IMR-90 (cell line): ENCODE data around the gene UBE2S. TPM values are rescaled to one million over a fixed set of nuclear protein-coding genes. Genes with fewer than 3 reads are reported as not detected.
"Not testable (repeated sequence)": the region's sequence is repeated elsewhere in the genome, so short reads cannot be mapped to it uniquely, and the experiment has no call there.

Source experiments
- ATAC-seq: fragments of 200-7000 bp; cut with Tn5 transposase; 2 replicates; pipeline ENCODE4 v1.9.1; 2020; ENCODE audit warnings: low read depth, mild to moderate bottlenecking, moderate library complexity
- BruUV-seq: library from RNA; stranded (reverse); fragments of 400-500 nt; replicated peaks from 2 replicates; lab custom pipeline; 2021; lab: Mats Ljungman, UMichigan
- CTCF ChIA-PET: fragments of 300-600 bp; formaldehyde crosslinking; extraction: SDS; loops from one replicate; lab custom pipeline; 2021; ENCODE audit warnings: antibody characterized with exemption; lab: Yijun Ruan, JAX
- POLR2A ChIA-PET: fragments of 300-600 bp; sonication (Branson Sonifier 250); formaldehyde crosslinking; loops from one replicate; lab custom pipeline; 2022; ENCODE audit warnings: antibody characterized with exemption; ENCODE audit not compliant: unreplicated experiment; lab: Charles Lee
- DNase-seq: peaks from one replicate; pipeline ENCODE4 v3.0.0; 2013
- H2AFZ ChIP-seq: replicated peaks from 2 replicates; pipeline ENCODE3; 2013; ENCODE audit warnings: low read length, mild to moderate bottlenecking; ENCODE audit not compliant: poor library complexity
- H2AK5ac ChIP-seq: 2 replicates; pipeline ENCODE4 v1.6.1; 2013; ENCODE audit warnings: low read depth, low read length, inconsistent platforms
- H2AK9ac ChIP-seq: replicated peaks from 2 replicates; pipeline ENCODE3; 2013; ENCODE audit warnings: mild to moderate bottlenecking, low read depth, low read length, moderate library complexity; ENCODE audit not compliant: poor library complexity
- H2BK120ac ChIP-seq: 2 replicates; pipeline ENCODE4 v1.6.1; 2013; ENCODE audit warnings: low read depth, low read length, inconsistent platforms
- H2BK15ac ChIP-seq: 3 replicates; pipeline ENCODE4 v1.6.1; 2013; ENCODE audit warnings: low read depth, low read length, inconsistent platforms
- H2BK20ac ChIP-seq: 2 replicates; pipeline ENCODE4 v1.6.1; 2013; ENCODE audit warnings: low read depth, mild to moderate bottlenecking, inconsistent platforms, low read length, moderate library complexity
- H2BK5ac ChIP-seq: 2 replicates; pipeline ENCODE4 v1.6.1; 2013; ENCODE audit warnings: mild to moderate bottlenecking, low read depth, low read length, inconsistent platforms; ENCODE audit not compliant: poor library complexity, severe bottlenecking
- H3K14ac ChIP-seq: replicated peaks from 2 replicates; pipeline ENCODE4 v1.6.1; 2013; ENCODE audit warnings: low read depth, low read length, inconsistent platforms
- H3K18ac ChIP-seq: 2 replicates; pipeline ENCODE4 v1.6.1; 2013; ENCODE audit warnings: low read depth, low read length, control low read depth
- H3K23ac ChIP-seq: 2 replicates; pipeline ENCODE4 v1.6.1; 2013; ENCODE audit warnings: low read depth, low read length, inconsistent platforms
- H3K27ac ChIP-seq: 2 replicates; pipeline ENCODE4 v1.5.1; 2013; ENCODE audit warnings: mild to moderate bottlenecking, control low read depth, low read length; ENCODE audit not compliant: insufficient read depth
- H3K27me3 ChIP-seq: 2 replicates; pipeline ENCODE4 v1.6.1; 2013; ENCODE audit warnings: low read length; ENCODE audit not compliant: control insufficient read depth, insufficient read depth
- H3K36me3 ChIP-seq: 2 replicates; pipeline ENCODE4 v1.6.1; 2013; ENCODE audit warnings: low read length, mixed read lengths; ENCODE audit not compliant: control insufficient read depth, insufficient read depth
- H3K4ac ChIP-seq: 2 replicates; pipeline ENCODE4 v1.6.1; 2013; ENCODE audit warnings: low read depth, low read length, inconsistent platforms
- H3K4me1 ChIP-seq: 2 replicates; pipeline ENCODE4 v1.6.1; 2013; ENCODE audit warnings: low read length, mixed read lengths; ENCODE audit not compliant: control insufficient read depth, insufficient read depth
- H3K4me2 ChIP-seq: 2 replicates; pipeline ENCODE4 v1.6.1; 2013; ENCODE audit warnings: low read depth, mild to moderate bottlenecking, control low read depth, low read length, moderate library complexity
- H3K4me3 ChIP-seq: 2 replicates; pipeline ENCODE4 v1.5.1; 2013; ENCODE audit warnings: low read depth, mild to moderate bottlenecking, control low read depth, low read length, moderate library complexity; ENCODE audit not compliant: insufficient read depth
- H3K56ac ChIP-seq: 2 replicates; pipeline ENCODE4 v1.6.1; 2013; ENCODE audit warnings: low read length, inconsistent platforms; ENCODE audit not compliant: insufficient read depth; ENCODE audit errors: extremely low read depth
- H3K79me1 ChIP-seq, 2 experiments: 2 replicates each; pipeline ENCODE4 v1.6.1; 2013; ENCODE audit warnings: low read length in 2 of 2, inconsistent platforms in 1 of 2, low read depth in 1 of 2
- H3K9ac ChIP-seq: 2 replicates; pipeline ENCODE4 v1.6.1; 2013; ENCODE audit warnings: low read depth, low read length, control low read depth
- H3K9me1 ChIP-seq: 2 replicates; pipeline ENCODE4 v1.6.1; 2013; ENCODE audit warnings: low read length, inconsistent platforms; ENCODE audit not compliant: insufficient read depth
- H3K9me3 ChIP-seq: 2 replicates; pipeline ENCODE4 v1.6.1; 2013; ENCODE audit warnings: low read length; ENCODE audit not compliant: control insufficient read depth, insufficient read depth
- H4K20me1 ChIP-seq: 2 replicates; pipeline ENCODE4 v1.6.1; 2013; ENCODE audit warnings: low read length, inconsistent platforms; ENCODE audit not compliant: insufficient read depth
- H4K5ac ChIP-seq: 2 replicates; pipeline ENCODE4 v1.6.1; 2013; ENCODE audit warnings: mild to moderate bottlenecking, low read depth, low read length, control low read depth
- H4K8ac ChIP-seq, 2 experiments: 2 replicates each; pipeline ENCODE4 v1.6.1; 2013; ENCODE audit warnings: low read depth in 2 of 2, low read length in 2 of 2, control low read depth in 1 of 2, inconsistent platforms in 1 of 2
- H4K91ac ChIP-seq: 2 replicates; pipeline ENCODE4 v1.6.1; 2013; ENCODE audit warnings: low read depth, low read length, inconsistent platforms; ENCODE audit not compliant: insufficient read depth
- BHLHE40 ChIP-seq: fragments of 150-350 bp; IDR thresholded peaks from 2 replicates; pipeline ENCODE4 v1.6.1; 2016; ENCODE audit warnings: mild to moderate bottlenecking, low read depth, low read length
- CEBPB ChIP-seq: IDR thresholded peaks from 2 replicates; pipeline ENCODE4 v1.6.1; 2012; ENCODE audit warnings: low read depth, low read length, improper control_type of control experiment
- FOS ChIP-seq: fragments of 150-350 bp; IDR thresholded peaks from 2 replicates; pipeline ENCODE4 v1.6.1; 2016; ENCODE audit warnings: low read depth, low read length
- POLR2A ChIP-seq: IDR thresholded peaks from 2 replicates; pipeline ENCODE4 v1.6.1; 2012; ENCODE audit warnings: mild to moderate bottlenecking, low read depth, low read length
- RCOR1 ChIP-seq: IDR thresholded peaks from 2 replicates; pipeline ENCODE4 v1.6.1; 2012; ENCODE audit warnings: mild to moderate bottlenecking, low read length, improper control_type of control experiment; ENCODE audit not compliant: insufficient replicate concordance
- SMC3 ChIP-seq: fragments of 150-350 bp; IDR thresholded peaks from 2 replicates; pipeline ENCODE4 v1.6.1; 2016; ENCODE audit warnings: low read depth, mild to moderate bottlenecking, antibody characterized with exemption, low read length, moderate library complexity
- WGBS, 2 experiments: methylation state at CpG; one replicate each; pipeline versions ENCODE4 v1.1.5 to v1.1.7; 2013; ENCODE audit warnings: missing lambda C conversion rate in 2 of 2; ENCODE audit not compliant: insufficient read length in 1 of 2; ENCODE audit errors: extremely low coverage in 2 of 2; 5-methylcytosine and 5-hydroxymethylcytosine counted together
- dilution Hi-C: fragments of 300-500 bp; cut with HindIII; formaldehyde crosslinking; loops from one replicate; pipeline ENCODE4 v1.14.3; 2018; ENCODE audit warnings: low sequenced_read_pairs; ENCODE audit not compliant: unreplicated experiment
- in situ Hi-C: fragments of 300-500 bp; cut with MboI; formaldehyde crosslinking; loops from 3 replicates; pipeline ENCODE4 v1.14.3; 2019; ENCODE audit warnings: low sequenced_read_pairs, inconsistent platforms, mixed read lengths
- intact Hi-C: fragments of 100-400 bp; cut with micrococcal nuclease; formaldehyde crosslinking; loops from 2 replicates; pipeline ENCODE4 v1.10.0; 2022
- polyA plus RNA-seq, 3 experiments: library from polyadenylated mRNA; depleted of rRNA; stranded (reverse); fragments of >200 nt; gene quantifications; 2 replicates each; pipeline ENCODE4 v1.2.3, GENCODE V29; 2012; ENCODE audit warnings: low replicate concordance in 1 of 3
- total RNA-seq: library from RNA; depleted of rRNA; stranded (reverse); fragments of >200 nt; gene quantifications from 2 replicates; pipeline ENCODE4 v1.2.3, GENCODE V29; 2012
- TF ChIP-seq, protein P1 (sequence below): conservative IDR thresholded peaks from 2 replicates; pipeline ENCODE4 v1.5.1; 2012; ENCODE audit warnings: mild to moderate bottlenecking, low read depth, low read length, improper control_type of control experiment

The UBE2S gene
- total and polyA plus RNA-seq, 2 of the 4 experiments (the other 2 are of a cell fraction): 69.5 to 104 TPM

DNA sequence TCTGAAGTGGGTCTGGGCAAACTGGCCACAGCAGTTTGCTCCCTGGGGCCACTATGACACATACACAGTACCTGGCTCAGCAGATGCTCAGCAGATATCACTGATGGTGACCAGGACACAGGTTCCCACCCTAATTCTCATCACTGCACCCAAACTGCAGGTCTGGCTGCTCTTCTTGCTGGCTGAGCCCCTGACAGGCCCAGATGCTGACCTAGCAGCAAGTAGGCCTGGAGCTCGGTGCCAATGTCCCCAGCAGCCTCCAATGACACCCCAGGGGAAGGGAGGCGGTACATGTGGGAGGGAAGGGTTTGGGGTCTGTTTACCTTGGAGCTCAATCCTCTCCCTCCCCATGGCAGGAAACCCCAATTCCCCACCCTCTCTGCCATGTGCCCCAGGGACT is 5.1 kb downstream of the UBE2S start:
- Histone ChIP-seq H3K23ac (no peak overlapping the region), H2BK15ac (no peak overlapping the region), H3K4me2 (no peak overlapping the region), H3K18ac (no peak overlapping the region), H3K14ac (no peak overlapping the region), H3K4me1 (peaks cover 13% of the 10 kb centered on the region), H4K8ac (no peak overlapping the region), H2AK5ac (no peak overlapping the region), H3K27me3 (no peaks in the 10 kb centered on the region), H2BK5ac (no peak overlapping the region), H3K79me1 (peaks cover 7 to 51% of the 10 kb centered on the region in 2 experiments), H2BK20ac (no peak overlapping the region), H3K9me1 (peaks cover 19% of the 10 kb centered on the region), H3K27ac (no peak overlapping the region), H4K5ac (no peak overlapping the region), H3K4me3 (no peak overlapping the region), H3K9me3 (no peaks in the 10 kb centered on the region), H3K36me3 (peaks cover 44% of the 10 kb centered on the region), H3K56ac (no peak overlapping the region), H4K20me1 (peaks cover 71% of the 10 kb centered on the region), H3K4ac (no peak overlapping the region), H2AK9ac (no peak overlapping the region), H2AFZ (peak overlapping the region; percentile 32), H4K91ac (no peak overlapping the region), H3K9ac (no peak overlapping the region), H2BK120ac (no peak overlapping the region)
- dilution Hi-C loops: no loop called here
- in situ Hi-C loops: no loop called here
- ChIA-PET CTCF (no interaction called here), POLR2A (no interaction called here)
- no CpG with 5 or more reads among the region's 2 CpGs for WGBS, 2 experiments
- no TSS peak for BruUV-seq
- ATAC-seq (no peak), DNase-seq (no peak)
- TF ChIP-seq SMC3 (no peak), BHLHE40 (no peak), POLR2A (no peak), FOS (no peak), RCOR1 (no peak), CEBPB (no peak)
- TF ChIP-seq, protein P1, sequence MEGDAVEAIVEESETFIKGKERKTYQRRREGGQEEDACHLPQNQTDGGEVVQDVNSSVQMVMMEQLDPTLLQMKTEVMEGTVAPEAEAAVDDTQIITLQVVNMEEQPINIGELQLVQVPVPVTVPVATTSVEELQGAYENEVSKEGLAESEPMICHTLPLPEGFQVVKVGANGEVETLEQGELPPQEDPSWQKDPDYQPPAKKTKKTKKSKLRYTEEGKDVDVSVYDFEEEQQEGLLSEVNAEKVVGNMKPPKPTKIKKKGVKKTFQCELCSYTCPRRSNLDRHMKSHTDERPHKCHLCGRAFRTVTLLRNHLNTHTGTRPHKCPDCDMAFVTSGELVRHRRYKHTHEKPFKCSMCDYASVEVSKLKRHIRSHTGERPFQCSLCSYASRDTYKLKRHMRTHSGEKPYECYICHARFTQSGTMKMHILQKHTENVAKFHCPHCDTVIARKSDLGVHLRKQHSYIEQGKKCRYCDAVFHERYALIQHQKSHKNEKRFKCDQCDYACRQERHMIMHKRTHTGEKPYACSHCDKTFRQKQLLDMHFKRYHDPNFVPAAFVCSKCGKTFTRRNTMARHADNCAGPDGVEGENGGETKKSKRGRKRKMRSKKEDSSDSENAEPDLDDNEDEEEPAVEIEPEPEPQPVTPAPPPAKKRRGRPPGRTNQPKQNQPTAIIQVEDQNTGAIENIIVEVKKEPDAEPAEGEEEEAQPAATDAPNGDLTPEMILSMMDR: no peak
- intact Hi-C loops: no loop called here

DNA sequence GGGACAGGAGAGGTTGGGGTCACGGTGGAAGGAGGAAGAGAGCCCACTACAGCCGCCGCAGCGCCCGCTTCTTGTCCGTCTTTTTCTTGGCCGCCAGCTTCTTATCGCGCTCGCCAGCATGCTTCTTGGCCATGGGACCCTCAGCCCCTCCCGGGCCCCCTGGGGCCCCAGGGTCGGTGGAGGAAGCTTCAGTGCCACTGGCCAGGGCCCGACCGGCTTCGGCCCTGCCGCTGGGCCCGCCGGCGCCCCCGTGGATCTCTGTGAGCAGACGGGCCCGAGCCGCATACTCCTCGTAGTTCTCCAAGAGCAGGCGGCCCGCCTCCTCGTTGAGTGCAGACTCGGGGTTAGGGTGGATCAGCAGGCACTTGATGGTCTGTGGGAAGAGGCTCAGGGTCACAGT is 6.2 kb downstream of the UBE2S start:
- Histone ChIP-seq H3K36me3 (peaks cover 42% of the 10 kb centered on the region), H4K20me1 (peaks cover 62% of the 10 kb centered on the region), H3K9me1 (peaks cover 15% of the 10 kb centered on the region), H3K79me1 (peaks cover 7 to 51% of the 10 kb centered on the region in 2 experiments)
- H2AK5ac ChIP-seq, H3K9ac ChIP-seq, H2BK15ac ChIP-seq, DNase-seq, intact Hi-C loops, H3K9me3 ChIP-seq, dilution Hi-C loops, H3K4me3 ChIP-seq, in situ Hi-C loops, H4K91ac ChIP-seq, H3K4me2 ChIP-seq, H3K27me3 ChIP-seq, H3K14ac ChIP-seq, H3K27ac ChIP-seq, ATAC-seq, H2BK5ac ChIP-seq, BruUV-seq, H4K8ac ChIP-seq, H3K4me1 ChIP-seq, H2AFZ ChIP-seq, POLR2A ChIA-PET, H3K4ac ChIP-seq, H2AK9ac ChIP-seq, H4K5ac ChIP-seq, CTCF ChIA-PET, H3K23ac ChIP-seq, H2BK20ac ChIP-seq, H3K18ac ChIP-seq, H3K56ac ChIP-seq, H2BK120ac ChIP-seq: not testable (repeated sequence)
- no CpG with 5 or more reads among the region's 28 CpGs for whole genome bisulfite sequencing, 2 experiments
